Activated CD4-positive, CD25-positive, alpha-beta regulatory T cell treated with anti-CD3 and anti-CD28 coated beads, Interleukin-2, amount 50 U/mL, for 72 hours (primary cell): Measurements from ENCODE around the gene PRXL2A.
"Not testable (repeated sequence)": the region's sequence is repeated elsewhere in the genome, so short reads cannot be mapped to it uniquely, and the experiment has no call there.

Source experiments
- DNase-seq: peaks from one replicate; pipeline ENCODE4 v3.0.0; 2021

The PRXL2A gene, protein sequence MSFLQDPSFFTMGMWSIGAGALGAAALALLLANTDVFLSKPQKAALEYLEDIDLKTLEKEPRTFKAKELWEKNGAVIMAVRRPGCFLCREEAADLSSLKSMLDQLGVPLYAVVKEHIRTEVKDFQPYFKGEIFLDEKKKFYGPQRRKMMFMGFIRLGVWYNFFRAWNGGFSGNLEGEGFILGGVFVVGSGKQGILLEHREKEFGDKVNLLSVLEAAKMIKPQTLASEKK

DNA sequence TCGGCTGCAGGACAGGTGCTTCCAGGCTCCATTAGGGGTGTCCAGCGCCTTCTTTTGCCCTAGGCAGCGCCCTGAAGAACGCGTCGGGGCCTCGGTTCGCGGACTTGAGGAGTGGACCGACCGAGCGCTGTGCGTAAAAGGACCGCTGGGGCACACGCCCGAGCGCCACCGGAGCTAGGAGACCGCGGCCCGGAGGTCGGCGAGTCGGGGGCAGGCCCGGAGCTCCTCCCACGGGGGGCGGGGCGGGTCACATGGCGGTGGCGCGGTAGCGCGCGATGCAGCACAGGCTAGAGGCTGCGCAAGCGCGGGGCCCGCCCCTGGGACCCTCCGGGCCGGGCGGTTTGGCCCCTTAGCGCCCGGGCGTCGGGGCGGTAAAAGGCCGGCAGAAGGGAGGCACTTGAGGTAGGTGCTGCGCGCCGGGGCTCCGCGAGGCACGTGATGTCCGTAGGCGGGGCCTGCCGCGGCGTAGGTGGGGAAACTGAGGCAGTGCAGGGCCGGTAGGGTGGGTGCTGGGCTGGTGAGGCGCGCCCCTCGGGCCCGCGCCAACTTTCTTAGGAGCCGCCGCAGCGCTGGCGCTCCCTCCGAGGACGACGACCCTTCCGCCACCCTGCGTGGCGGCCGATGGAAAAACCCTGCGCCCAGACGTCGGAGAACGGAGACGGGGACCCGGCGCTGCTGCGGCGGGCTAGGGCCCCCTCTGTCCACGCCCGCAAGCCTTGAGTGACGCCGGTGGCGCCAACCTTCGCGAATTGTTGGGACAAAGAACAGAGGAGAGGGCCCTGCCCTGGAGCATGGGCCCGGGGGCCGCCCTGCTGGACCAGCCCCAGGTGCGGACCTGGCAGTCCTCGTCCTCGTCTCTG lies at the start of gene PRXL2A:
PRXL2A (plus strand) TSS at position 310 of the 860 bp plus-strand sequence. CDS start 11,917 bp downstream, outside the sequence.
- peak; percentile 81 for DNase-seq

DNA sequence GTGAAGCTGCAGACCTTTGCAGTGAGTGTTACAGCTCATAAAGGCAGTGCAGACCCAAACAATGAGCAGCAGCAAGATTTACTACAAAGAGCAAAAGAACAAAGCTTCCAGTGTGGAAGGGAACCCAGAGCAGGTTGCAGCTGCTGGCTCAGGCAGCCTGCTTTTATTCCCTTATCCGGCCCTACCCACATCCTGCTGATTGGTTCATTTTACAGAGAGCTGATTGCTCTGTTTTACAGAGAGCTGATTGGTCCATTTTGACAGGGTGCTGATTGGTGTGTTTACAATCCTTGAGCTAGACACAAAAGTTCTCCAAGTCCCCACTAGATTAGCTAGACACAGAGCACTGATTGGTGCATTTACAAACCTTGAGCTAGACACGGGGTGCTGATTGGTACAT lies 49.4 kb upstream of the PRXL2A start:
- DNase-seq, result not testable (repeated sequence)

DNA sequence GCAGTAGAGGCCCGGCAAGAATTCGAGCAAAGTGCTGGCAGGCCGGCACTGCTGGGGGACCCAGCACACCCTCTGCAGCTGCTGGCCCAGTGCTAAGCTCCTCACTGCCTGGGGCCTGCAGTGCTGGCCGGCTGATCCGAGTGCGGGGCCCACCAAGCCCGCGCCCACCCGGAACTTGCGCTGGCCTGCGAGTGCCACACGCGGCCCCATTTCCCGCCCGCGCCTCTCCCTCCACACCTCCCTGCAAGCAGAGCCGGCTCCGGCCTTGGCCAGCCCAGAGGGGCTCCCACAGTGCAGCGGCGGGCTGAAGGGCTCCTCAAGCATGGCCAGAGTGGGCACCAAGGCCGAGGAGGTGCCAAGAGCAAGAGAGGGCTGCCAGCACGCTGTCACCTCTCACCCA lies 48.7 kb upstream of the PRXL2A start:
- no peak for DNase-seq

DNA sequence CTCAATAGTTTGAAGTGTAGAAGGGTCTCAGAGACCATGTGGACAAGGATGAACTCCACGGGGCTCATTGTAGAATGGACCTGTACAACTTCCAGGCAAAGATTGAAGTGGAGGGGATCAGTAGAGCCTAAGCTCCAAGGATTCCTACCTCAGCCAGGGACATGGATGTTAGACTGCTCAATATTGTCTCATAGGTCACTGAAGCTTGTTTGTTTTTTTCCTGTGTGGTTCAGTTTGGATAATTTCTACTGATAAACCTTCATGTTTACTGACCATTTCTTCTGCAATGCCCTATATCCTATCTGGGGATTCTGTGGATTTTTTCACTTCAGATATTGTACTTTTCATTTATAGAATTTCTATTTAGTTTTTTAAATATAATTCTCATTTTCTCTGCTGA lies 42.8 kb upstream of the PRXL2A start:
- DNase-seq, result no peak

DNA sequence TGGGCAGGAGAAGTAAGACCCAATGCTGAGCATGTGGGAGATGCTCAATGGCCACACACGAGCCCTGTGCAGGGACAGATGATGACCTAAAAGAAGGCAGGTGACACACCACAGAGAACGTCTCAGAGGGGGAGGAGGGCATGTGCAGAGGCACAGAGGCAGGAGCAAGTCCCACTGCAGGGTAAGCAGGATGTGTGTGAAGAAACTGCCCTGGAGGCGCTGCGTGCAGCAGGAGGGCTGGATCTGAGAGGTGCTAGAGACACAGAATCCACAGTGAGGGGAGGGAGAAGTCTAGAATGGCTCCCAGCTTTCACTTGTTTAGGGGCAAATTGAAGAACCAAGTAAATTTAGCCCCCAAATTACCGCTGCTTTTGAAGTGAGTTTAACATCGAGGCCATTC lies 36.9 kb upstream of the PRXL2A start:
- DNase-seq, result no peak

DNA sequence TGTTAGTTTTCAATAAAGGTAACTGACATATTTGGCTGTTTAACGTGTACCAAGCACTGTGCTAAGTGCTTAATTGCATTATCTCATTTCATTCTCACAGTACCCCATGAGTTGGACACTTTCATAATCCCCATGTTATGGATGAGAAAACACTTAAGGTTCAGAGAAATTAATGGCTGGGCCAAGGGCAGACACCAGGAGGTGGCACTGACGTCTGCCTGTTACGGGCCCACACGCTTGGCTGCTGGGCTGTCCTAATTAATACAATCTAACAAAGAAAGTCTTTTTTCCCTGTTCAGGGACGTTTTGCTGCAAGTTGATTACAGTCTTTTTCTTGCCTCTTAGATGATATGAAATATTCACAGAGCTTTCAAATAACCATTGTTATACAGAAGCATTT lies 35.7 kb upstream of the PRXL2A start:
- DNase-seq, result no peak

DNA sequence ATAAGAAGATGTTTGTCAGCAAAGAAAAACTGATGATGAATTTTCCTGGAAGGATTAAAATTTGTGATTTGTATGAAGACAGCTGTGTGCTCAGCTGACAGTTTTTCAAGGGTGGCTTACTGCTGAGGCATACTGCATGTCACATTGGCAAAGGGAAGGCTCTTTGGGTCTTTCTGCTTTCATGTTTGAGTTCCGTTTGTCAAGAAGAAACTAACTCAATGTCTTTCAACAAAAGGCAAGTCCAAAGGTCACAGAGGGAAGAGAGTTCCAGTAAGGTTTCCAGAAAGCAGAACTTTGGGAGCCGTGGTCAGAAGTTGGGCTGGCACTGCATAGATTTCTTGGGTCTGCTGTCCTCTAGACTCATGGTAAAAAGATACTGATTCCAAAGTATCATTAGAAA lies 34.8 kb upstream of the PRXL2A start:
- no peak for DNase-seq

DNA sequence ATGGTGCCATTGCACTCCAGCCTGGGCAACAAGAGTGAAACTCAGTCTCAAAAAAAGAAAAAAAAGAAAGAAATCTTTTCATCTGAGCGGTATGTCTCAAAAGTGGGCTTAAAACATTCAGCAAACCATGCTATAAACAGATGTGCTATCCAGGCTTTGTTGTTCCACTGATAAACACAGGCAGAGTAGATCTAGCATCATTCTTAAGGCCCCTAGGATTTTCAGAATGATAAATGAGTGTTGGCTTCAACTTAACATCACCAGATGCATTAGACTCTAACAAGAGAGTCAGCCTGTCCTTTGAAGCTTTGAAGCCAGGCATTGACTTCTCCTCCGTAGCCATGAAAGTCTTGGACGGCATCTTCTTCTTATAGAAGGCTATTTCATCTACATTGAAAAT lies 28.6 kb upstream of the PRXL2A start:
- no peak for DNase-seq

DNA sequence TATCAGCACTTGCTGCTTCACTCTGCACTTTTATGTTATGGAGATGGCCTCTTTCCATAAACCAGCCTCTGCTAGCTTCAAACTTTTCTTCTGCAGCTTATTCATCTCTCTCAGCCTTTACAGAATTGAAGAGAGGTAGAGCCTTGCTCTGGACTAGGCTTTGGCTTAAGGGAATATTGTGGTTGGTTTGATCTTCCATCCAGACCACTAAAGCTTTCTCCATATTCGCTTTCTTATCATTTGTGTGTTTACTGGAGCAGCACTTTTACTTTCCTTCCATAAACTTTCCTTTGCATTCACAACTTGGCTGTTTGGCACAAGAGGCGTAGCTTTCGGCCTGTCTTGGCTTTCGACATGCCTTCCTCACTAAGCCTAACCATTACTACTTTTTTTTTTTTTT lies 28.2 kb upstream of the PRXL2A start:
- DNase-seq, result no peak

DNA sequence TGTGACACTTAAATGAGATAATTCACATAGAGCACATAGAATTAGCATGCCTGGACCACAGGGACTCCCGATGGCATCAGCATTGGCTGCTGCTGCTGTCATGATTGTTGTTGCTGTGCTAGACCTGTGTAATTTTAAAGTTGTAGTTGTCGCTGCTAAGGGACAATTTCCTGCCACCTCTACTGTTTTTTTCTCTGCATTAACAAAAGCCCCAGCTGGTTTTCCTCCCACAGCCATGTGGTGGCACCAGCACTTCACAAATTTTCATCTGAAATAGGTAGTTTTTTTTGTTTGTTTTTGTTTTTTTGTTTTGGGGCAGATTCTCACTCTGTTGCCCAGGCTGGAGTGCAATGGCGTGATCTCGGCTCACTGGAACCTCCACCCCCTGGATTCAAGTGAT lies 25.4 kb upstream of the PRXL2A start:
- DNase-seq, result no peak

DNA sequence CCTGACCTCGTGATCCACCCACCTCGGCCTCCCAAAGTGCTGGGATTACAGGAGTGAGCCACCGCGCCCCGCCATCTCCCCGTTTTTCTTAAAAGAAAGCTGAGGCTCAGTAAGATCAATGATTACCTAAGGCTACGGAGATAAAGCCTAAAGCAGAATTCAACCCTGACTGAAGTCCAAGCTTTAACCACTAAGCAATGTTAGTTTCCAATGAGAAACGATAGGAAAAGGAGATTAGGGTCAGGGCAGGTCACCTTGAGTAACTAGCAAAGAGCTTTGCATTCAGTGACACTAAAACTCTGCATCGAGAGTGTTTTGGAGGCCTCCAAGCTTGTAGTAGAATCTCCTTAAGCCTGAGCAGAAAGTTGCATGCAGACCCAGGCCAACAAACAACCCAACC lies 17.6 kb upstream of the PRXL2A start:
- DNase-seq, result no peak

DNA sequence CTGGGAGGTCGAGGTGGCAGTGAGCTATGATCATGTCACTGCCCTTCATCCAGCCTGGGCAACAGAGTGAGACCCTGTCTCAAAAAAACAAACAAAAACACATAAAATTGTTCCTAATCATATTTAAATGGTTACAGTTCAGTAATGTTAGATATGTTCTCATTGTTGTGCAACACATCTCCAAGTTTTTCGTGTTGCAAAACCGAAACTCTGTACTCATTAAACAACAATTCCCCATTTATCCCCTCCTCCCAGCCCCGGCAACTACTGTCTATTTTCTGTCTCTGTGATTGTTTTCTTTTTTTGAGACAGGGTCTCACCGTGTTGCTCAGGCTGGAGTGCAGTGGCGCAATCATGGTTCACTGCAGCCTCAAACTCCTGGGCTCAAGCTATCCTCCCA lies 16.1 kb upstream of the PRXL2A start:
- no peak for DNase-seq

DNA sequence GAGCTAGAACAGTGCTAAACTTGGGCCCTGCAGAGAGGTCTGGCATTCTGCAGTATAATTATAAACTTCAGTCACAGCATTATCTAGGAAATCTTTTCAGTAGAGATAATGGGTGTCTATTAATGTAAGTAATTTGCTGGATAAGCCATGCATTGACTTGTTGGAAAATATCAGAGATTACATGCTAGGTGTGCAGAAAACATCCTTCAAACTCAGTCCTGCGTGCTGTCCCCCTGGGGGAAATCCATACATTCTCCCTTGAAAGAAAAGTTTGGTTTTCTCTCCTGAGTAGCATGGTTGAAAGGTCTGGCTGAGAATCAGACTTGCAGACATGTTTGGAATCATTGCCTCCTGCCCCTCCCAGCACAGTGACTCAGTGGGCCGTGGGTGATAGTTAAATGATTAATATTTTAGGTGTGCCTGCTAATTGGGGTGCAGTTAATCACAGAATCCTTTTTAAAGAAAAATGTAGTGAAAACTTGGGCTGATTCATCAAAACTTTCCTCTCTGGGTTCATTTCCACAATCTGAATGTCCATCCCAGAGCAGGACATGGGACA lies 13.9 kb upstream of the PRXL2A start:
- no peak for DNase-seq

DNA sequence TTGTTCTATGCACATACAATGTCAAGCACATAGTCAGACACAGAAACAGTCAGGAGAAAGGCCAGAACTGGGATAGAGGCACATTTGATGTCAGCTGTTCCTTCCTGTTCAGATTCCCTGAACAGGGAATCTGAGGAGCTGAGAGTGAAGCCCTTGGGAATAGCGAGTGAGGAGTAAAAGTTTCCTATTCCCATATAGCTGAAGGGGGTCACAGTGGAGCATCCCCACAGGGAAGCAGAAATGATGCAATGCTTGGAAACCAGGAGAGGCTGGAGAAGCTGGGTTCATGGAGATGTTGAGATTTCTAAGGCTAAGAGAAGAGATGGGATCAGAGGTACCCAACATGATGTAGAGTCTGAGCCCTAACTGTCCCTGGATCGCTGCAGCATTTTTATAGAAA lies 11.3 kb upstream of the PRXL2A start:
- DNase-seq, result no peak

DNA sequence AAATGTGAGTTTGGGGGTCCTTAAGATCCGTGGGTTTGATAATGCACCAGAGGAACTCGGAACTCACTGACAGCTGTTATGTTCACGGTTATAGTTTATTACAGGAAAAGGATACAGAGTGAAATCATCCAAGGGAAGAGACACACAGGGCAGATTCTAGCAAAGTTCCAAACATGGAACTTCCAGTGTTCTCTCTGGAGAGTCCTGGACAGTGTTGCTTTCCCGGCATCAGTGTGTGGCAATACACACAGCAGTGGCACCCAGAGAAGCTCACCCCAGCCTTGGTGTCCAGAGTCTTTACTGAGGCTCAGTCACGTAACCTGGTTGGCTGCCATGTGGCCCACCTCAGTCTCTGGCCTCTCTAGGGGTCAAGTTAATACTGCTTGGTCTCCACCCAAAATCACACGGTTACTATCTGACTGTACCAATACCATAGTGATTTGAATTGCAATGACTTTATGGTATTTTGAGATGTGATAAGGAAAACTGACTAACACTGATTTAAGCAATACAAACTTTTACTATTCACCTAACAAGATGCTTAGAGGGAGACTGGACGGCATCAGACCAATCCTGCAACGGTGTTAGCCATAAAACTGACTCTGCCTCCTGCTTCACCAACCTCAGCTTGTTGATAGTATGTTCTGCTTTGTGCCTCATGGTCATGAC lies 8.1 kb upstream of the PRXL2A start:
- DNase-seq, result no peak

DNA sequence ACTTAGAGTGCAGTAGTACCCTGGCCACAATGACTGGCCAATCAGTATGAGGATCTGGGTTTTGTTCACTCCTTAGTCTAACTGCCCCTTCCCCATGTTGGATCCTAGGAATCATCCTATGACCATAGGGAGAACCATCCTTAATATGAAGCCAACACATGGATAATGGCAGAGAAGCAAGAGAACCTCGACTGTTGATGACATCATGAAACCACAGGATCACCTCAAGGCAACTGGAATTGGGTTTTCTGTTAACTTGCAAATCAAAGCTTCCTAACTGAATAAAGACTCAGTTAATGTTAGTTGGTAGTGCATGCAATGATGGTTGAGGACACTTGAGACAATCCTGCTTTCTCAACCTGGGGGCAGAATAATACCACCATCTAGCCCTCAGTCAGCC lies 3.3 kb upstream of the PRXL2A start:
- no peak for DNase-seq

DNA sequence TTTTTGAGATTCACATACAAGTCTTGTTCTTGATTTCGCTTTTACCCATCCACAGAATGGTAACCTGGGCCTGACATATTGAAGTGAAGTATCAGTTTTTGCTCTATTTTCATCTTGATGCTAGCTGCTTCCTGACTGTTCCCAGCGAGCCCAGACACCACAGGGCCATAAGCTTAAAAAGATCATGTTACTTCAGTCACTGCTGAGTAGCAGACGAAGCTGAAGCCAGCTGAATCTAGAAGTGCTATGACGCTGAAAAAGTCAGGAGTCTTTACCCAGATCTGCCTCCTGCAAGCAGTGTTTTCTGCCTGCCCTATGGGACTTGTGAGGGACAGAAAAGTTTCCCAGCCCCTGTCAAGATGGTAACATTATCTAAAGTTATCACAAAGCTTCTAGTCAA lies 2.7 kb upstream of the PRXL2A start:
- DNase-seq, result no peak

DNA sequence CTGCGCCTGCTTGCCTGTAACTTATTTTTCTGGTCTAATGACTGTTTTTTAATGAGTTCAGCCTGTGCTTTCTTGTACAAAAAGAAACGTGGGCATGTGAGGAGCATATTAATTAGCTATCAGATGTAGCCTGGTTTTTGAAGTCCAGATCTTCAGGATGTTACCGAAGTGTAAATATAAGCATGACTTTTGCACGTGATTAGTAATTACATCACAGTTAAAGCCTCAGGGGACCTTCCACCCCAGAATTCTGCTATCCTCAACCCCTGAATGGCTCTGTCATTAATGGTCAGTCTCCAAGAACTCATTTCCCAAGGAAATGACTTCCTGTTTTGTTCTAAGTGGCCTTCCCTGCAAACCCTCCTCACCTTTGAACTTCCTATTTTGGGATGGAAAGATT lies 2.1 kb upstream of the PRXL2A start:
- no peak for DNase-seq

DNA sequence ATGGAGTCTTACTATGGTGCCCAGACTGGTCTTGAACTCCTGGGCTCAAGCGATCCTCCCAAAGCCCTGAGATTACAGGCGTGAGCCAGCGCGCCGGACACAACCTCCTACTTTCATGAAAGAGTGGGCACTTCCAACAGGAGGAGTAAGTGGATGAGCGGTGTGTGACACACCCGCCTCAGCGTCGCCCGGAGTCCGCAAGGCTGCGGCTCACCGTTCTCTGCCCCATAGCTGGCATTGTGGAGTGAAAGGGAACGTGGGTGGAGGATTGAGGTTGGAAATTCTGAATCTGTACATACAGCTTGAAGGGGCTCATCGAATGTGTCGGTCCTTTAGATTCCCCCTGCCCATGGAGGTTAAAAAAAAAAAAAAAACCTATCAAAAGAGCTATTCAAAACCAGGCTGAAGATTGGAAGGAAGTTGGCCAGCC lies 524 bp upstream of the PRXL2A start:
- DNase-seq, result peak; percentile 40

DNA sequence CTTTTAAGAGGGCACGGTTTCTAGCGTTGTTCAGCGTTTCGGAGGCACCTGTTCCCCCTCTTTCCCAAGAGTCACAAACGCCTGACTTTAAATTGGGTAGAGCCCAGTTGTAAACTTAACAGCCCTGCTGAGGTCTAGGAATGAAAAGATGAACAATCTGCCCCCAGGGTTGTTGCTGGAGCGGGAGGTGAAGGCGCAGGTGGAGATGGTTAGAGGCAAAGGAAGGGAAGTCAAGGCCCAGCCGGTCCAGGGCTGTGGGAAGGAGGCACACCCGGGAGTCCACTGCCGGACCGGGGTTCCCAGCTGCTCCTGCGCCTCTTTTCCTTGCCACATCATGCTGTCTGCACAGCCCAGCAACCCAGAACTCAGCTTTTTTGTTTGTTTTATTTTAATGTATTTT lies 770 bp downstream of the PRXL2A start:
- DNase-seq, result no peak

DNA sequence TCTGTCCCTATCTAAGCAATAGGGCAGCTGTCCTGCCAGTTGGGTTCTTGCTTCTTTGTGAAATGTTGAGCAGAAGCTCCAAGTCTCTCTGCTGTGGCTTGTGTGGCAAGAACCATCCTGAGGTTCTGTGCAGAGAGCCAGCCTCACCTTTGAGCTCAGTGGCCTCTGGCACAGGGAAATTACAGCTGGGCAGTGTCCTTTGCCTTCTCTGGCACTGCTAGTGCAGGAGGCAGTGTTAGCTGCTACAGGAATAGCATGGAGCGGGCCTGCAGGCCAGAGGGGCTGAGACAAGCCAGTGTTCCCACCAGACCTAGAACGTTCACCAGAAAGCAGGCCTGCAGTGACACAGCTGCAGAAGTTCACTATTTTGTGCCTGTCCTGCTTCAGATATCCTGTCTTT lies 1.8 kb downstream of the PRXL2A start:
- no peak for DNase-seq

DNA sequence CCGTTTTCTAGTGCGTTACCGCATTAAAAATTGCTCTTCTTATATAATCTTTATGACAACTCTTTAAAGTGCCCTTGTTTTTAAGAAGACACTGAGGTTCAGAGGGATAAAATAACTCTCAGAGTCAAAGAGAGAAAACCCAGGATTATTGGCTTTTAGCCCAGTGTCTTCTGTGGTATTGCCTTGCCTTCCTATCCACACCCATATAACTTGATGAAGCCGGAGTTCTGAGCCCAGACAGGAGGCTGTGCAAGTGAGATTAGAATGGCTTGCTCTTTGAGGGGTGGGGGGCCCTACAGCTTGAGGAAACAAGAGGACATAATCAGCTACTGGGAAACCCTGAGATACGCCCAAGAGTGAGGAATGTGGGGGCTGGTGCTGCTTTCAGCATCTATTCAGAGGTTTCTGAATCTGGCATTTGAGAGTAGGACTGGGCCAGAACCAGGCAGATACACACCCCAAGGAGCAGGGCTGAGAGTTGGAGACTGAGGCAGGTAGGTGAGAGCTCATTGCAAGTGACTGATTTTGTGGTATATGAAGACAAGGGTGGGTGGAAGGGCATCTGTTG lies 2.3 kb downstream of the PRXL2A start:
- no peak for DNase-seq

DNA sequence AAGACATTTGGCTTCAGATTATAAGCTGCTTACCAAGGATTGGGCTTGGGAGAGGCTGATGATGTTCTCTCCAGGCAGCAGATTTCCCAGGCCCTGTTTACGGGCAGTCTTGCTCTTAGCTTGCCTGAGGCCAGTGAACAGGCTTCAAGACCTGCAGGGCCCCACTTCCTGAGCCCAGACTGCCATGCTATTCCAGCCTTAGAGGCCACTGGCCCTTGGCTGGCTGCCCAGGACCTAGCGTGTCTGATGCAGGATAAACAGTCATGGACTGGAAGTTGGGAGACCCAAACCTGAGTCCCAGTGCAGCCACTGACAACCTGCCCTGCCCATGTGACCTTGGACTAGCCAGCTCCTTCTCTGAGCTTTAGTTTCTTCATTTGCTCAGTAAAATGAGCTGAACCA lies 2.9 kb downstream of the PRXL2A start:
- no peak for DNase-seq
